Measurements from ENCODE around the gene TNFRSF1B.

DNA sequence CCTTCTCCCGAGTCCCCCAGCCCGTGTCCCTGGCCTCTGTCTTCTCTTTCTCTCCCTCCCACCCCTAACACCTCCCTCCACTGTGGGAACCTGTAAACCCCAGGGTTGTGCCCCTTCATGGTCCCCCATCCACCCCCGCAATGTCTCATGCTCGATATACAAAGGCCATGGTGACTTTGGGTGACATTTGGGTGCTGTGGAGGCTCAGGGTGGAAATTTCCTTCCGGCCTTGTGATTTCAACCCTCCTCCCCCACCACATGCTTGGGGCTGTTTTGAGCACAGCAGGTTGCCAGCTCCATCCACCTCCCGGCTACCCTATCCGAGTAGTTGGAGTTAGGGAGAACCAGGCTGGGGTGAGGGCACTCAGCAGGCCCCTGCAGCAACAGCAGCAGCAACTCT, 37.3 kb downstream of the TNFRSF1B start:
- TF ChIP-seq, protein P1, sequence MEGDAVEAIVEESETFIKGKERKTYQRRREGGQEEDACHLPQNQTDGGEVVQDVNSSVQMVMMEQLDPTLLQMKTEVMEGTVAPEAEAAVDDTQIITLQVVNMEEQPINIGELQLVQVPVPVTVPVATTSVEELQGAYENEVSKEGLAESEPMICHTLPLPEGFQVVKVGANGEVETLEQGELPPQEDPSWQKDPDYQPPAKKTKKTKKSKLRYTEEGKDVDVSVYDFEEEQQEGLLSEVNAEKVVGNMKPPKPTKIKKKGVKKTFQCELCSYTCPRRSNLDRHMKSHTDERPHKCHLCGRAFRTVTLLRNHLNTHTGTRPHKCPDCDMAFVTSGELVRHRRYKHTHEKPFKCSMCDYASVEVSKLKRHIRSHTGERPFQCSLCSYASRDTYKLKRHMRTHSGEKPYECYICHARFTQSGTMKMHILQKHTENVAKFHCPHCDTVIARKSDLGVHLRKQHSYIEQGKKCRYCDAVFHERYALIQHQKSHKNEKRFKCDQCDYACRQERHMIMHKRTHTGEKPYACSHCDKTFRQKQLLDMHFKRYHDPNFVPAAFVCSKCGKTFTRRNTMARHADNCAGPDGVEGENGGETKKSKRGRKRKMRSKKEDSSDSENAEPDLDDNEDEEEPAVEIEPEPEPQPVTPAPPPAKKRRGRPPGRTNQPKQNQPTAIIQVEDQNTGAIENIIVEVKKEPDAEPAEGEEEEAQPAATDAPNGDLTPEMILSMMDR (optimal IDR thresholded peaks at IDR 0.05 in 1 of 3, IDR thresholded peaks at IDR 0.05 in 1 of 3, conservative IDR thresholded peaks at IDR 0.05 in 1 of 3; ENCODE audit: extremely low read depth in 1 of 3, insufficient read depth in 2 of 3, low read length in 3 of 3), result no peak
- TF ChIP-seq EZH2 (IDR thresholded peaks at IDR 0.05; ENCODE audit: low read length), result no peak

Data from keratinocyte (primary cell).